GM19438 (cell line): ENCODE measurements around the gene CCNI.
"Not testable (repeated sequence)": the region's sequence is repeated elsewhere in the genome, so short reads cannot be mapped to it uniquely, and the experiment has no call there.

ENCODE experiments used
- ATAC-seq: cut with Tn5 transposase; IDR thresholded peaks from one replicate; pipeline ENCODE4 v1.9.1; 2021; ENCODE audit warnings: low read depth; ENCODE audit not compliant: unreplicated experiment

CCNI gene

GRCh38 chr4:77040854-77041725 is 34.7 kb downstream of the CCNI start:
- no peak for ATAC-seq

GRCh38 chr4:77040270-77040669 is 35.5 kb downstream of the CCNI start:
- no peak for ATAC-seq

- no peak for ATAC-seq
Measured at GRCh38 chr4:77039796-77040195, 36.0 kb downstream of the CCNI start.

- ATAC-seq: no peak
Measured at GRCh38 chr4:77037736-77038135, 38.1 kb downstream of the CCNI start.

GRCh38 chr4:77037168-77037567 is 38.6 kb downstream of the CCNI start:
- not testable (repeated sequence) for ATAC-seq

- no peak for ATAC-seq
Measured at GRCh38 chr4:77036206-77036605, 39.6 kb downstream of the CCNI start.

- ATAC-seq: no peak
Measured at GRCh38 chr4:77035153-77035552, 40.6 kb downstream of the CCNI start.

- no peak for ATAC-seq
Measured at GRCh38 chr4:77031544-77031943, 44.2 kb downstream of the CCNI start.

GRCh38 chr4:77029757-77030156 is 46.0 kb downstream of the CCNI start:
- not testable (repeated sequence) for ATAC-seq

- ATAC-seq: no peak
Measured at GRCh38 chr4:77028246-77028645, 47.5 kb downstream of the CCNI start.

GRCh38 chr4:77026322-77026704 is 49.5 kb downstream of the CCNI start:
- ATAC-seq: no peak

GRCh38 chr4:77025643-77026321 is 50.0 kb downstream of the CCNI start:
- no peak for ATAC-seq

GRCh38 chr4:77023920-77024319 is 51.9 kb downstream of the CCNI start:
- ATAC-seq: no peak

GRCh38 chr4:77022560-77023179 is 53.1 kb downstream of the CCNI start:
- no peak for ATAC-seq

GRCh38 chr4:77021614-77022089 is 54.1 kb downstream of the CCNI start:
- no peak for ATAC-seq

- ATAC-seq: no peak
Measured at GRCh38 chr4:77020017-77020416, 55.8 kb downstream of the CCNI start.

- no peak for ATAC-seq
Measured at GRCh38 chr4:77015390-77015789, 60.4 kb downstream of the CCNI start.

- ATAC-seq: no peak
Measured at GRCh38 chr4:77014256-77014655, 61.5 kb downstream of the CCNI start.

GRCh38 chr4:77012726-77013125 is 63.1 kb downstream of the CCNI start:
- ATAC-seq: no peak

GRCh38 chr4:77010841-77011354 is 64.9 kb downstream of the CCNI start:
- no peak for ATAC-seq

GRCh38 chr4:77009511-77010115 is 66.2 kb downstream of the CCNI start:
- no peak for ATAC-seq
